Large intestine (tissue), 3 donors: ENCODE results near the gene SLC4A3. TPM values are rescaled to one million over a fixed set of nuclear protein-coding genes. Genes with fewer than 3 reads are reported as not detected.

Experiments used
- DNase-seq, 2 donors: peaks; one replicate each; pipeline versions ENCODE4 v3.0.0 to v3.0.0-alpha.2; 2013
- H3K27ac ChIP-seq: one replicate; pipeline ENCODE4 v1.5.1; 2013; ENCODE audit warnings: low read length
- H3K27me3 ChIP-seq: 2 replicates; pipeline ENCODE4 v1.6.1; 2013; ENCODE audit warnings: low read length; ENCODE audit not compliant: control insufficient read depth, insufficient read depth
- H3K36me3 ChIP-seq: 2 replicates; pipeline ENCODE4 v1.6.1; 2013; ENCODE audit warnings: low read length; ENCODE audit not compliant: control insufficient read depth, insufficient read depth
- H3K4me1 ChIP-seq: one replicate; pipeline ENCODE4 v1.6.1; 2013; ENCODE audit warnings: low read length; ENCODE audit not compliant: control insufficient read depth, insufficient read depth
- H3K4me3 ChIP-seq: one replicate; pipeline ENCODE4 v1.5.1; 2013; ENCODE audit warnings: low read length
- H3K9me3 ChIP-seq: one replicate; pipeline ENCODE4 v1.6.1; 2013; ENCODE audit warnings: mild to moderate bottlenecking, low read depth, low read length, moderate library complexity; ENCODE audit not compliant: control insufficient read depth
- WGBS: methylation state at CpG from one replicate; pipeline ENCODE4 v1.1.5; 2013; ENCODE audit warnings: low lambda C conversion rate; ENCODE audit not compliant: insufficient coverage; 5-methylcytosine and 5-hydroxymethylcytosine counted together
- polyA plus RNA-seq: library from polyadenylated mRNA; unstranded; fragments of 120-200 nt; gene quantifications from one replicate; pipeline ENCODE4 v1.2.1, GENCODE V29; 2013

Gene SLC4A3
- polyA plus RNA-seq, 1 donor = 3.3 TPM

- no peak overlapping the region for H3K27ac ChIP-seq
- H3K4me3 ChIP-seq = no peak overlapping the region
- H3K27me3 ChIP-seq = no peaks in the 10 kb centered on the region
- no CpG with 5 or more reads among the region's 15 CpGs for WGBS
- H3K9me3 ChIP-seq = no peaks in the 10 kb centered on the region
- DNase-seq = no peak
- H3K4me1 ChIP-seq = no peaks in the 10 kb centered on the region
- peaks cover 55% of the 10 kb centered on the region for H3K36me3 ChIP-seq
Observed at GRCh38 chr2:219612577-219613286, 14.7 kb upstream of the SLC4A3 start.

DNA sequence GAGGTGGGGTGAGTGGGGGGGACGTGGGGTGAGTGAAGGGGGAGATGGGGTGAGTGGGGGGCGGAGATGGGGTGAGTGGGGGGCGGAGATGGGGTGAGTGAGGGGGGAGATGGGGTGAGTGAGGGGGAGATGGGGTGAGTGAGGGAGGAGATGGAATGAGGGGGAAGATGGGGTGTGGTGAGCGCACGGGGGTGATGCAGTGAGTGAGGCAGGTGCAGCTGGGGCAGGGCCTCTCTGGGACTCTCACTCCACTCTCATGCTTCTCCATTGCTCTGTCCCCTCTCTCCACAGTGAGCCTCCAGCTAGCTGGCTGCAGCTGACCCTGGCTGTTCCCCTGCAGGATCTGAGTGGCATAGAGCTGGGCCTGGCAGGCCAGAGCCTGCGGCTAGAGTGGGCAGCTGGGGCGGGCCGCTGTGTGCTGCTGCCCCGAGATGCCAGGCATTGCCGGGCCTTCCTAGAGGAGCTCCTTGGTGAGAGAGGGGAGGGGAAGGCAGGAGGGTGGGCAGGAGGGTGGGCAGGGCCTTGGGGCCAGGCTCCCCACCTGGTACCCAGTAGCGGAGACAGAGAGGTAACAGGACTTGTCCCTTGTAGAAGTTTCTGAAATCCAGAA, 13.9 kb upstream of the SLC4A3 start:
- no peak overlapping the region for H3K4me3 ChIP-seq
- no peaks in the 10 kb centered on the region for H3K4me1 ChIP-seq
- no peak overlapping the region for H3K27ac ChIP-seq
- no peaks in the 10 kb centered on the region for H3K27me3 ChIP-seq
- no peak for DNase-seq
- peaks cover 48% of the 10 kb centered on the region for H3K36me3 ChIP-seq
- H3K9me3 ChIP-seq = no peaks in the 10 kb centered on the region
- no CpG with 5 or more reads among the region's 11 CpGs for WGBS

GRCh38 chr2:219614076-219614860, 13.2 kb upstream of the SLC4A3 start:
- no peaks in the 10 kb centered on the region for H3K4me1 ChIP-seq
- H3K4me3 ChIP-seq = no peak overlapping the region
- no peak for DNase-seq
- no CpG with 5 or more reads among the region's 11 CpGs for WGBS
- H3K27me3 ChIP-seq = no peaks in the 10 kb centered on the region
- H3K36me3 ChIP-seq = peaks cover 41% of the 10 kb centered on the region
- H3K27ac ChIP-seq = no peak overlapping the region
- H3K9me3 ChIP-seq = no peaks in the 10 kb centered on the region

GRCh38 chr2:219615036-219615435, 12.4 kb upstream of the SLC4A3 start:
- no peaks in the 10 kb centered on the region for H3K9me3 ChIP-seq
- no peaks in the 10 kb centered on the region for H3K27me3 ChIP-seq
- no peak for DNase-seq
- WGBS = no CpG with 5 or more reads among the region's 11 CpGs
- H3K4me3 ChIP-seq = no peak overlapping the region
- peaks cover 39% of the 10 kb centered on the region for H3K36me3 ChIP-seq
- H3K27ac ChIP-seq = no peak overlapping the region
- no peaks in the 10 kb centered on the region for H3K4me1 ChIP-seq

DNA sequence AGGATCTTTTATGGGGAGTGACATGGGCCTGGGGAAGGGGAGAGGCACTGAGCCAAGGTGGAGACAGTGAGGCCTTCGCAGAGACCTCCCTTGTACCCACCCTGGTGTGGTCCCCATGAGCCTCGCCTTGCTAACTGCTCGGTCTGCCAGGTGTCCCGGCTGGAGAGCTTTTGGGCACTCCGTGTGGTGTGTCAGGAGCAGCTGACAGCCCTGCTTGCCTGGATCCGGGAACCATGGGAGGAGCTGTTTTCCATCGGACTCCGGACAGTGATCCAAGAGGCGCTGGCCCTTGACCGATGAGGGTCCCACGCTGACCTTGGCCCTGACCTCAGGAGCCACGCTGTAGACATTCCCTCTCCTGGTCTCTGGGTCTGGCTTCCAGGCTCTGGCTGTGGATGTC, 11.5 kb upstream of the SLC4A3 start:
- H3K27ac ChIP-seq = no peak overlapping the region
- no peaks in the 10 kb centered on the region for H3K9me3 ChIP-seq
- no CpG with 5 or more reads among the region's 12 CpGs for WGBS
- H3K4me1 ChIP-seq = no peaks in the 10 kb centered on the region
- H3K4me3 ChIP-seq = no peak overlapping the region
- H3K36me3 ChIP-seq = peaks cover 36% of the 10 kb centered on the region
- no peak for DNase-seq
- no peaks in the 10 kb centered on the region for H3K27me3 ChIP-seq

DNA sequence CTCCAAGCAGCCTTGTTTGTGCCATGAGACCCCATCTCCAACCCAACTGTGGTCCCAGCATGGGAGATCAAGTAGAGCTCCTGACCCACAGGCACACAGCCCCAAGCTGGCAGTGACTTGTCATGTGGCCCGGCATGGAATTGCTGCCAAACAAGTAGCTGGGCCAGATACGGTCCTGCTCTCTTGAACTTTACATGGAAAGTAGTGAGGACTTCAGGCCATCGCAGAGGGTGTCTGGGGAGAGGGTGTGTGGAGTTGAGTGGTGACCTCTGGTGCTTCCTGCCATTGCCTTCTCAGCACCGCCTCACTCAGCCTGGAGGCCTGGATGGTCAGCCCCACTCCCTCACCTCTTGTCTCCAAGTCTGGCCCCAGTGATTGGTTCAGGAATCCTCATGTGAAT, 10.9 kb upstream of the SLC4A3 start:
- peaks cover 29% of the 10 kb centered on the region for H3K36me3 ChIP-seq
- H3K4me1 ChIP-seq = no peaks in the 10 kb centered on the region
- no peak overlapping the region for H3K4me3 ChIP-seq
- DNase-seq = no peak
- H3K9me3 ChIP-seq = no peaks in the 10 kb centered on the region
- no CpG with 5 or more reads among the region's 4 CpGs for WGBS
- peaks cover 2% of the 10 kb centered on the region for H3K27me3 ChIP-seq
- no peak overlapping the region for H3K27ac ChIP-seq

- Histone ChIP-seq H3K36me3 (peaks cover 22% of the 10 kb centered on the region), H3K4me3 (no peak overlapping the region), H3K9me3 (no peaks in the 10 kb centered on the region), H3K27ac (no peak overlapping the region), H3K4me1 (no peaks in the 10 kb centered on the region), H3K27me3 (peaks cover 2% of the 10 kb centered on the region)
- no CpG with 5 or more reads among the region's 3 CpGs for WGBS
- no peak for DNase-seq
Observed at GRCh38 chr2:219618733-219619122, 8.7 kb upstream of the SLC4A3 start.

- WGBS = no CpG with 5 or more reads among the region's 4 CpGs
- Histone ChIP-seq H3K36me3 (peaks cover 18% of the 10 kb centered on the region), H3K4me1 (no peaks in the 10 kb centered on the region), H3K9me3 (no peaks in the 10 kb centered on the region), H3K27me3 (peaks cover 2% of the 10 kb centered on the region), H3K4me3 (no peak overlapping the region), H3K27ac (no peak overlapping the region)
- no peak for DNase-seq
Observed at GRCh38 chr2:219619235-219619634, 8.2 kb upstream of the SLC4A3 start.

GRCh38 chr2:219620546-219620945, 6.9 kb upstream of the SLC4A3 start:
- H3K36me3 ChIP-seq = peaks cover 5% of the 10 kb centered on the region
- 67% methylated on average over 1 of the region's 6 CpGs for WGBS
- no peak overlapping the region for H3K27ac ChIP-seq
- H3K27me3 ChIP-seq = peaks cover 9% of the 10 kb centered on the region
- no peaks in the 10 kb centered on the region for H3K4me1 ChIP-seq
- H3K9me3 ChIP-seq = no peaks in the 10 kb centered on the region
- no peak overlapping the region for H3K4me3 ChIP-seq
- DNase-seq = no peak

DNA sequence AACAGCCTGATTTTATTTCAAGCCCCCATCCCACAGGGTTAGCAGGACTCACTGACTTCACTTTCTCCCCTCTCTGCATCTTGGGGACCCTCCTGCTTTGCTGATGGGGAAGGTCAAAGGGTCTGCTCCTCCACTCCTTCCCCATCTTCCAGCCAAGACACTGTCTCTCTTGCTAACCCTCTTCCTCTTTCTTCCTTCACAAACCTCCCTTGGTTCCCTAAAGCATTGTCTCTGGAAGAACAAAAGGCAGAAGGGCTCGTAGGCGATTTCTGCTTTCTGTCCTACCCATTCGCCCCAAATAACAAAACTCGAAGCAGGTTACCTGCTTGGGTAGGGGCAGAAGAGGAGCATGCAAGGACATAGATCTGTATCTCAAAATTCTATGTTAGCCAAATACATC, 5.5 kb upstream of the SLC4A3 start:
- no CpG with 5 or more reads among the region's 4 CpGs for WGBS
- H3K27me3 ChIP-seq = peaks cover 10% of the 10 kb centered on the region
- no peak overlapping the region for H3K4me3 ChIP-seq
- no peaks in the 10 kb centered on the region for H3K9me3 ChIP-seq
- DNase-seq = no peak
- peaks cover 3% of the 10 kb centered on the region for H3K4me1 ChIP-seq
- H3K36me3 ChIP-seq = no peaks in the 10 kb centered on the region
- no peak overlapping the region for H3K27ac ChIP-seq
